Ectodermal cell (in vitro differentiated cells): Measurements from ENCODE around the gene PRDM16.

ENCODE experiments used
- H3K27ac ChIP-seq: 2 replicates; pipeline ENCODE4 v1.7.0; 2013; ENCODE audit warnings: mild to moderate bottlenecking, low read depth, low read length; ENCODE audit not compliant: insufficient read depth, poor library complexity, severe bottlenecking
- H3K27me3 ChIP-seq: 2 replicates; pipeline ENCODE4 v1.7.0; 2013; ENCODE audit warnings: mild to moderate bottlenecking, low read length; ENCODE audit not compliant: insufficient read depth, control insufficient read depth, poor library complexity, severe bottlenecking
- H3K36me3 ChIP-seq: one replicate; pipeline ENCODE4 v1.7.0; 2013; ENCODE audit warnings: low read length; ENCODE audit not compliant: control insufficient read depth, insufficient read depth
- H3K4me1 ChIP-seq: one replicate; pipeline ENCODE4 v1.7.0; 2013; ENCODE audit warnings: low read length; ENCODE audit not compliant: control insufficient read depth, insufficient read depth
- H3K4me3 ChIP-seq: 2 replicates; pipeline ENCODE4 v1.7.0; 2013; ENCODE audit warnings: low read depth, low read length, control low read depth; ENCODE audit not compliant: insufficient read depth
- H3K9me3 ChIP-seq: 2 replicates; pipeline ENCODE4 v1.7.0; 2013; ENCODE audit warnings: mild to moderate bottlenecking, low read length, moderate library complexity; ENCODE audit not compliant: control insufficient read depth
- WGBS, 2 experiments: methylation state at CpG; one replicate each; pipeline ENCODE4 v1.1.7; 2013; ENCODE audit warnings: missing lambda C conversion rate in 2 of 2; 5-methylcytosine and 5-hydroxymethylcytosine counted together

PRDM16 gene

DNA sequence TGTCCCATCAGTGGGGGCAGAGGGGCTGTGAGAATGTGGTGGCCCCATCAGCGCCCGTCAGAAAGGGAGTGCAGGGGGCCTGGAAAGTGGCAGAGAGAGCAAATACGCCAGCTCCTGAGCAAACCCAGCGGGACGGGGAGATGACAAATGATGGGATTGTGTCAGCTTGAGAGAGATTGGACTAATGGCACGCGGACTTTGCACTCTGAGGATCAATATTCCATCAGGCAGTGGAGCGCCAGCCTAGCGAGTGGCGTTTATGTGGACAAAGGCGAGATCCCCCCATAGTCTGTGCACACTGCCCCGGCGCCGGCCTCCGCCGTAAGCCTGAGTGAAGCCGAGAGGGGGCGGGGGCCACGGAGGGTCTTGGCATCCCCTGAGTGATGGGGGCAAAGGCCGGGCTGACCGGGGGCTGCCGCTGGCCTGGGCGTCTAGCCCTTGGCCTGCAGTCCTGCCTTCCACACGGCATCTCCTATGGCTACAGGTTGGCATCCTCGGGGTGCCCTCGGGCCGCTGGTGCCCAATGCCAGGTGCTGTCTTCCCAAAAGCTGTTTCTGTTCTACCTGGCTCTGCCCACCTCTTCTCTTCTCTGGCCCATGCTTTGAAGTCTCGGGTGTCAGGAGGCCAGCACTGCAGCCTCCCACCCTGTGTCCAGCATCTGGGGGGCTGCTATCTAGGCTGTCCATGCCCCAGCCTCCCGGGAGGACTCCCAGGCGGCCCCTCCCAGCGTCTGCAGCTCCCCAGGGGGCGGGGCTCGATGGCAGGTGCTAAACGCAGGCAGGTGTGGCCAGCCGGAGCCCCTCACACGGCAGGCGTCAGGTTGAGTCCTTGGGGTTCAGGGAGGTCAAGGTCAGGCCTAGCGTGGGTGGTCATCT is 46.5 kb downstream of the PRDM16 start:
- WGBS, 2 experiments, result 93 to 94% methylated on average over 38 of the region's 38 CpGs
- H3K4me3 ChIP-seq, result no peak overlapping the region
- H3K36me3 ChIP-seq, result no peaks in the 10 kb centered on the region
- no peaks in the 10 kb centered on the region for H3K9me3 ChIP-seq
- H3K4me1 ChIP-seq, result peaks cover 38% of the 10 kb centered on the region
- no peaks in the 10 kb centered on the region for H3K27me3 ChIP-seq
- H3K27ac ChIP-seq, result no peak overlapping the region

- H3K4me1 ChIP-seq, result peaks cover 44% of the 10 kb centered on the region
- H3K36me3 ChIP-seq, result no peaks in the 10 kb centered on the region
- WGBS, 2 experiments, result 93 to 95% methylated on average over 18 of the region's 18 CpGs
Measured at GRCh38 chr1:3116150-3116510, 47.1 kb downstream of the PRDM16 start.

DNA sequence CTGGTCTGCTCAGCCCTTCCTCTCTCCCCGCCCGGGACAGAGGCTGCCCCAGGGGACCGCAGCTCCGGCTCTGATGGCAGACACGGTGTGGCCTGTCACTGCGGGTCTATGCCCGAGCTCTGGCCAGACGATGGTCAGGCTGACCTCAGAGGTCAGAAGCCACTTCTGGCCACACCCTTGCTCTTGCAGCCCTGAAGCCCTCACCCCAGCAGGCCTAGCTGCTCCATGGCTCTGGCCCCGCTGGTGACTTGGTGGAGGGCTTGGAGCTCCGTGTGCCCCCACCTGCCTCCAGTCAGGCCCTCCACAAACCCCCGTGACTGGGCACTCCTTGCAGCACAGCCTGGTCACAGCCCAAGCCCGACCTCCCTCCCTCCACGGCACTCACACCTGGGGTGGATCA is 47.6 kb downstream of the PRDM16 start:
- H3K4me3 ChIP-seq, result no peak overlapping the region
- WGBS, 2 experiments, result 87 to 90% methylated on average over 13 of the region's 13 CpGs
- H3K27ac ChIP-seq, result no peak overlapping the region
- H3K9me3 ChIP-seq, result no peaks in the 10 kb centered on the region
- H3K27me3 ChIP-seq, result no peaks in the 10 kb centered on the region
- no peaks in the 10 kb centered on the region for H3K36me3 ChIP-seq
- H3K4me1 ChIP-seq, result peaks cover 45% of the 10 kb centered on the region

More at GRCh38 chr1:3116150-3116510, 47.1 kb downstream of the PRDM16 start:
- no peak overlapping the region for H3K4me3 ChIP-seq
- no peak overlapping the region for H3K27ac ChIP-seq
- no peaks in the 10 kb centered on the region for H3K9me3 ChIP-seq
- no peaks in the 10 kb centered on the region for H3K27me3 ChIP-seq

GRCh38 chr1:3117879-3118278 is 48.9 kb downstream of the PRDM16 start:
- H3K9me3 ChIP-seq, result no peaks in the 10 kb centered on the region
- H3K4me3 ChIP-seq, result no peak overlapping the region
- WGBS, 2 experiments, result 95 to 96% methylated on average over 16 of the region's 16 CpGs
- H3K36me3 ChIP-seq, result no peaks in the 10 kb centered on the region
- H3K27me3 ChIP-seq, result no peaks in the 10 kb centered on the region
- H3K27ac ChIP-seq, result no peak overlapping the region
- peaks cover 37% of the 10 kb centered on the region for H3K4me1 ChIP-seq

GRCh38 chr1:3119061-3119460 is 50.1 kb downstream of the PRDM16 start:
- 93 to 96% methylated on average over 14 of the region's 14 CpGs for WGBS, 2 experiments
- H3K4me1 ChIP-seq, result peaks cover 35% of the 10 kb centered on the region
- H3K4me3 ChIP-seq, result no peak overlapping the region
- no peaks in the 10 kb centered on the region for H3K36me3 ChIP-seq
- no peak overlapping the region for H3K27ac ChIP-seq
- no peaks in the 10 kb centered on the region for H3K9me3 ChIP-seq
- H3K27me3 ChIP-seq, result no peaks in the 10 kb centered on the region

GRCh38 chr1:3119725-3120124 is 50.7 kb downstream of the PRDM16 start:
- Histone ChIP-seq H3K4me3 (no peak overlapping the region), H3K36me3 (no peaks in the 10 kb centered on the region), H3K27me3 (no peaks in the 10 kb centered on the region), H3K4me1 (peaks cover 39% of the 10 kb centered on the region), H3K9me3 (no peaks in the 10 kb centered on the region), H3K27ac (no peak overlapping the region)
- WGBS, 2 experiments, result 78 to 79% methylated on average over 10 of the region's 10 CpGs

DNA sequence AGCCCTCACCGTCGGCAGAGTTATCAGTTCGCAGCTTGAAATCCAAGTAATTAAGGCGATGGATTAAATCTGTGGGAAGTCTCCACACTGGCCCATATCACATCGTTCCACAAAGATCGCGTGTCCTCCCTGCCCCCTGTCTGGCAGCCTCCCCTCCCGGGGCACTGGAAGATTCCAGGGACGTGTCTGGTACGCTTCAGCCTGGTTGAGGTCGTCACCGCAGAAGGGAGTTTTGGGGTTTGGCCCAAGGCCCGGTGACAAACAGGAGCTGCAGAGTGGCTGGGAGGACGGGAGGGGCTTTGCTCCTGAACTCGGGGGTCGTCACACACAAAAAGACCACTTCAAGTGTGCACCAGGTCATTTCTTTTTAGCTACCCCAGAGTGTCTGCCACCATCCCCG is 51.1 kb downstream of the PRDM16 start:
- peaks cover 43% of the 10 kb centered on the region for H3K4me1 ChIP-seq
- 91% methylated on average over 17 of the region's 17 CpGs for WGBS, 2 experiments
- no peaks in the 10 kb centered on the region for H3K9me3 ChIP-seq
- H3K27ac ChIP-seq, result no peak overlapping the region
- no peak overlapping the region for H3K4me3 ChIP-seq
- H3K36me3 ChIP-seq, result no peaks in the 10 kb centered on the region
- no peaks in the 10 kb centered on the region for H3K27me3 ChIP-seq

DNA sequence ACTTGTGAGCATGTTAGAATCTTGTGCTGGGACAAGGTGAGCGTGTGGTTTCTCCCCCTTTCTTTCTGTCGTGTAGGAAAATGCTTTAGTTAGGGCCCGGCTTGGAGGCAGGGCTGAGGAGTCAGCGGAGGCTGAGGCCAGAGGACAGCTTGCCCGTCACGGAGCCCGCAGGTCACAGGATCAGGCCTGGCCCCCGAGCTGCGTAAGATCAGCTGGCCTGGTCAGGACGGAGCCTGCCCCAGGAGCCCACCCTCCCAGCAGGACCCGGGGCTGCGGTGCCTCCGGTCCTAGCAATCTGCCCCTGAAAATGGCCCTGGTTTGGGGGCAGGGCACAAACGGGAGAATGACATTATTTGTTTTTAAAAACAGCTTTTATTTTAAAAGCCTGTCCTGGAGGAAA is 52.0 kb downstream of the PRDM16 start:
- H3K9me3 ChIP-seq, result no peaks in the 10 kb centered on the region
- peaks cover 50% of the 10 kb centered on the region for H3K4me1 ChIP-seq
- whole genome bisulfite sequencing, 2 experiments, result 82 to 85% methylated on average over 14 of the region's 14 CpGs
- H3K27me3 ChIP-seq, result no peaks in the 10 kb centered on the region
- H3K27ac ChIP-seq, result no peak overlapping the region
- no peak overlapping the region for H3K4me3 ChIP-seq
- no peaks in the 10 kb centered on the region for H3K36me3 ChIP-seq

DNA sequence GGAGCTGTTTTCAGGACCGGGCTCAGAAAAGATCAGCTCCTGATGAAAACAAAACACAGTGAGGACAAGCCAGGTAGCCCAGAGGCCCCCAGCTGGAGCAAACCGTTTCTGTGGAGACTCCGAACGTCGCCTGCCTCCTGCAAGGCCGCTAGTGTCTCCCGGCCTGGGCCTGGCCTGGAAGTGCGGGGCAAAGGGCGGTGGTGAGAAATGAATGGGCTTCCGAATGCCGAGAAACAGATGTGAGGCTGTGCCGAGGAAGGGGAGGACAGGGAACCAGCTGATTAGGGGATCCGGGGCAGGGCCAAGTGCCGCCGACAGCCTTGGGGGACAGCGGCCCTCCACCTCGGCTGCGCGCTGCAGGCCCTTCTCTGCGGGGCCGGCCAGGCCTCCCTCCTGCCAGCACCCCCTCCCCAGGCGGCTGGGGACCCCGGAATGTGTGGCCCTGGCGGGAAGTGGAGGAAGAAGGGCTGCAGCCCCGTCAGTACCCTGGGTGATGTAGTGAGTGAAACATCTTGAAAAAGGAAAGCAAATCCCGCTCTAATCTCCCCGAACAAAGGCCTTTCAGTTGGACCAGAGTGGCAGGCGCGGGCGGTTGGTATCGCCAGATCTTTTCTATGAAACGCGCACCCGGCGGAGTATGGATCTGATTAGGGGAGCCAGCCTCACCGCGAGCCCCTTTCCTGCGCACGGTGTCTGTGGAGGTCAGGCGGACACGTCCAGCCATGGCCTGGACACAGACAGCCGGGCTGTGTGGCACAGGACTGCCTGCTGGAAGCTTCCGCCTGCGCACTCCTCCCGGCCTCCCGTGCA is 52.6 kb downstream of the PRDM16 start:
- no peaks in the 10 kb centered on the region for H3K9me3 ChIP-seq
- WGBS, 2 experiments, result 84 to 85% methylated on average over 46 of the region's 46 CpGs
- H3K4me1 ChIP-seq, result peaks cover 56% of the 10 kb centered on the region
- H3K27ac ChIP-seq, result no peak overlapping the region
- no peaks in the 10 kb centered on the region for H3K36me3 ChIP-seq
- no peak overlapping the region for H3K4me3 ChIP-seq
- H3K27me3 ChIP-seq, result no peaks in the 10 kb centered on the region

- H3K4me1 ChIP-seq, result peaks cover 63% of the 10 kb centered on the region
- no peaks in the 10 kb centered on the region for H3K27me3 ChIP-seq
- H3K36me3 ChIP-seq, result no peaks in the 10 kb centered on the region
- H3K27ac ChIP-seq, result no peak overlapping the region
- H3K4me3 ChIP-seq, result no peak overlapping the region
- no peaks in the 10 kb centered on the region for H3K9me3 ChIP-seq
- 84 to 85% methylated on average over 8 to 12 of the region's 12 CpGs for WGBS, 2 experiments
Measured at GRCh38 chr1:3122311-3122710, 53.3 kb downstream of the PRDM16 start.
